CD4-positive, alpha-beta T cell treated with Interleukin-2 at 100 ng/mL for 4 hours (primary cell): Measurements from ENCODE around the gene ATP1A4.

ENCODE experiments used
- DNase-seq: peaks from one replicate; pipeline ENCODE4 v3.0.0-alpha.2; 2020; ENCODE audit warnings: low spot score

The ATP1A4 gene

DNA sequence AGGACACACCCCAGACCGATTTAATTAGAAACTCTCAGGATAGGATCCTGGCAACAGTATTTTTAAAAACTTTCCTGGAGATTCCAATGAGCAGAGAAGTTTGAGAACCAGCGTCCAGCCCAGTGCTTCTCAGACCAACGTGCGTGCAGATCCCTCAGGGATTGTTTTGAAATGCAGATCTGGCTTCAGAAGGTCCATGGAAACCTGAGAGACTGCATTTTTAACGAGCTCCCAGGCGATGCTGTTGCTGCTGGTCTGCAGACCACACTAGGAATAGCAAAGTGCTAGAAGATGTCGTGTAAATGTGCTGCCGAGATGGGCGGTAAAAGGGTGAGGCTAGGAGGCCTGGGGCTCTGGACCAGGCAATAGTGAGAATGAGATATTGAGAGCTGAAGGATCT lies 20.6 kb downstream of the ATP1A4 start:
- no peak for DNase-seq

GRCh38 chr1:160177231-160177630 lies 25.8 kb downstream of the ATP1A4 start:
- DNase-seq = no peak

GRCh38 chr1:160177667-160178066 lies 26.3 kb downstream of the ATP1A4 start:
- no peak for DNase-seq

DNA sequence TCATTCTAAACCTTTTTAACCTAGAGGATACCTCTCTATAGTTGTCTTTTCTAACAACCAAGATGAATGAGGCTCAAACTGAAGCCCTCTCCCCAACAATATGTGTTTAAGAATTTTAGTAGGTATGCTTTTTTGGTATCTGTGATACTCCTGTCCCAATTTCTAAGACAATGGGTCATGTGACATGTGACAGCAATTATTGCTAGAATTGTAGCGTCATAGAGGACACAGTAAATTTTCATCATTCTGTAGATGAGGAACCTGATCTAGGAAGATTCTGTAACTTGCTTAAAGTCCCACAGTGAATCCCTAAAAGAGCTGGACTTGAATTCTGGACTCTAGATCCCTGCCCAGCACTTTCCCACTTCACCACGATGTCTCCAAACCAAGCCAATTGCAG lies 27.3 kb downstream of the ATP1A4 start:
- no peak for DNase-seq

GRCh38 chr1:160179336-160179735 lies 27.9 kb downstream of the ATP1A4 start:
- DNase-seq = no peak

DNA sequence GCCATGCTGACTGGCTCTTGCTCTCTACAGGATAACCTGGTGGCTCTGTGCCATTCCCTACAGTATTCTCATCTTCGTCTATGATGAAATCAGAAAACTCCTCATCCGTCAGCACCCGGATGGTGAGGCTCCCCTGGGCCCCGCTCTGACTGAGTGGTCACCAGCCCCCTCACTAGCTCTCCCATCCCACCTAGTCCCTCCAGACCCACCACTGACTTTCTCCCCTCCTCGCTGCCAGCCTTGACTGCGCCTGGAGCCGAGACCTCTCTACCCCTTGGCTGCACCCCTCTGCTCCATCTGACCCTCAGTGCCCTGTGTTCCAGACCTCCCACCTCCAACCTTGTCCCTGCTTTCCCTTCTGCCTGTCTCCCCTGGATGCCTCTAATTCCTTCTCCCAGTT lies 34.8 kb downstream of the ATP1A4 start:
- no peak for DNase-seq

DNA sequence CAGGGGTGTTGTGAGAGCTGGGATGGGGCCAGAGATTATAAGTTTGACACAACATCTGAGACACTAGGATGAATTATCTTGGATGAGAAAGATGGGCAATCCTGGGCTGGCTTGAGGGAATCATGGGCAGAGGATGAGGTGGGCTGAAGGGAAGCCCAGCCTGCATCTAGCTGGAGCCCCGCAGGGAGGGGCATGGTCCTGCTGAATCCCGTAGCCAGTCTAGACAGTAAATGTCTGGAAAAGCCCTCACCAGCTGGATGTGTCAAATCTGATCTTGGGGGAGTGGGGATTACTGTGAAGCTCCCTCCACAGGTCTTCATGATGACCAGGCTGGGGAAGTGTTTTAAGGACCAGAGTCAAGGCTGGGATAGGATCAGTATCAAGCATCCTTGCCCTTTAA lies 35.3 kb downstream of the ATP1A4 start:
- no peak for DNase-seq

GRCh38 chr1:160187407-160187806 lies 36.0 kb downstream of the ATP1A4 start:
- no peak for DNase-seq

DNA sequence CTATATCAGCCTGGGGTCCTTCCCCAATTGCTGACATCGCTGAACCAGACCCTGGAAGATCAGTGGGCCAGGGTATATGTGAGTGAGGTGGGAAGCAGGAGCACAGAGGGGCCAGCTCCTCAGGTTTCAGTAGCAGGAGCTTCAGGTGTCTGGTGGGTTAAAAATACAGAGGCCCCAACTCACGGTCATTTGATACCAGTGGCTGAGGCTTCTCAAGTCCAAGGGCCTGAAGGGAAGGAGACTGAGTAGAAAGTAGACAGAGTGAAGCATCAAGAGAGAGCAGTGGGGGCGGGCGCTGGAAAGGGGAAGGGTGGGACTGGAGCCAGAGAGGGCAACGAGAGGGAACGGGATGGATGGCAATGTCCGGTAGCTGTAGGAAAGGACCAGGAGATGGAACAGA lies 36.9 kb downstream of the ATP1A4 start:
- DNase-seq = no peak

GRCh38 chr1:160189649-160190625 lies 38.5 kb downstream of the ATP1A4 start, which contains the start of gene CASQ1:
CASQ1 (plus strand) TSS chr1:160190575; CDS start chr1:160190752, 177 bp downstream.
- DNase-seq = no peak

DNA sequence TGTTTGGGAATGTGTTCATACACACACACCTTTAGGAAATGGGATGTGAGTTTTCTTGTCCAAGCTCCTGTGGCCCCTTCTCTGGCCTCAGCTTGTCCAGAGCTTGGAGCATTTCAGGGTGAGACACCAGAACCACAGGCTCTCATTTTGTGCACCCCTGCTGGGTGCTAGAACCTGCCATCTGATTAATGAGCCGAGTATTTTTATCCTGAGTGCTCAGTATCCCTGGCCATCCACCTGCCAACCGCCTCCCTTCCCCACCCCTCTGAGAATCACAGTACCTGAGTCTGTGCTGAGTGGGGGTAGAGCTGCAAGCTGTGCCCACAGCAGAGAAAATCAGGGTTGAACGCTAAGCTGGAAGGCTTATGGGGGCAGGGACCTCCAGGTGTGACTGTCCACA lies 40.4 kb downstream of the ATP1A4 start:
- DNase-seq = no peak

DNA sequence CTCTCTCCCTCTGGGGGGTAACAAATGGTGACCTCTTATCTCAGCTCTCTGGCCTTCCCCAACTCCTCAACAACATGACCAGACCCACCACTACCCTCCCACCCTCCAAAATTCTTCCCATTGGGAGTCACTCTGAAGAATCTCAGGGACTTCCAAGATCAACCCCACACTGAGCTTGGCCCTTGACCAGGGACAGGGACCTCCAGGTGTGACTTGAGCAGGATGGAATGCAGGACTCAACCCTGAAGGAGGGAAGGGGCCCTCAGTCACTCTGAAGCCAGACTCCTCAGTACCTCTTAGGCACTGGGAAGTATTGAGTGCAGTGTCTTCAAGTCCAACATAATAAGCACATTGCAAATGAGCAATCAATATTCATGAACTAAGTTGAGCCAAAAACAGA lies 40.8 kb downstream of the ATP1A4 start:
- no peak for DNase-seq

GRCh38 chr1:160193091-160193819 lies 41.9 kb downstream of the ATP1A4 start:
- peak; percentile 79 for DNase-seq

DNA sequence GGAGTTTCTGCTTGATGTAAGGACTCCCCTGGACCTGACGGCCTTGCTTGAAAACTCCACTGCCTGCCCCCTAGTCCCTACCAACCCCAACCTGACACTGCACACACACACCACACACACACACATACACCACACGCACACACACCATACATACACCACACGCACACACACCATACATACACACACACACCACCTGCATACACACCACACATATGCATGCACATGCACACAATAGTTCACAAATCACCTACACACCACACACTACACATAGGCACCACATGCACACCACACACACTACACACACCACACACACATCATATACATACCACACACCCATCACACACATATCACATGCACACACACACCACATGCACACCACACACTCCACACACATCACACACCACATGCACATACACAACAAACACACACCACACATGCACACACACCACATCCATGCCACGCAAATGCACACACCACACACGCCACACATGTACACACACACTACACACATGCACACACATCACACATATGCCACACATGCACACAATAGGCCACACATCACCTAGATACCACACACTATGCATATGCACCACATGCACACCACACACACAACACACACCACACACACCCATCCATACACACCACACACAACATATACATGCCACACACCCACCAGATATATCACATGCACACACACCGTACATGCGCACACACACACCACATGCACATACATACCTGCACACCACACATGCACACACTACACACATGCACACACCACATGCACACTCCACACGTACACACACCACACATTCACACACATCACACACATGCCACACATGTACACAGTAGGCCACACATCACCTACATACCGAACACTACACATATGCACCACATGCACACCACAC lies 42.7 kb downstream of the ATP1A4 start:
- DNase-seq = no peak

GRCh38 chr1:160194737-160195059 lies 43.3 kb downstream of the ATP1A4 start:
- DNase-seq = no peak

- DNase-seq = no peak
Observed at GRCh38 chr1:160196143-160196542, 44.7 kb downstream of the ATP1A4 start.

GRCh38 chr1:160197231-160197630 lies 45.8 kb downstream of the ATP1A4 start:
- no peak for DNase-seq

DNA sequence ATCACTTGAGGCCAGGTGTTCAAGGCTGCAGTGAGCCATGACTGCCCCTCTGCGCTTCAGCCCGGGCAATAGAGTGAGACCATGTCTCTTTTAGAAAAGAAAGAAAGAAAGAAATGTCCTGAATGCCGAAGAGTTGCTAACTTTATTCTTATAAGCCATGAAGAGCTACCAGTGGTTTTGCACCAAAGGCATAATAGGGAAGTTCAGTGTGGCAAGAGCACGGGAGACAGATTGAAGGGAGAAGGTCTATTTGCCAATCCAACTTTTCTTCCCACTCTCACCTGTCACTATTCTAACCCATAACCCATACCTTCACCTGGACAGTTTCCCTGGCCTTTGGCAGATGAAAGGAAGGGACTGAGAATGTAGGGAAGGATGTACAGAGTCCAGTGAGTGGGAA lies 49.4 kb downstream of the ATP1A4 start:
- no peak for DNase-seq

GRCh38 chr1:160204526-160205241 lies 53.3 kb downstream of the ATP1A4 start:
- DNase-seq = peak; percentile 23

GRCh38 chr1:160205242-160206035 lies 54.0 kb downstream of the ATP1A4 start, which contains the start of gene PEA15:
PEA15 (plus strand) TSS chr1:160205384; CDS start chr1:160211545, 6,161 bp downstream.
- DNase-seq = peak; percentile 66

DNA sequence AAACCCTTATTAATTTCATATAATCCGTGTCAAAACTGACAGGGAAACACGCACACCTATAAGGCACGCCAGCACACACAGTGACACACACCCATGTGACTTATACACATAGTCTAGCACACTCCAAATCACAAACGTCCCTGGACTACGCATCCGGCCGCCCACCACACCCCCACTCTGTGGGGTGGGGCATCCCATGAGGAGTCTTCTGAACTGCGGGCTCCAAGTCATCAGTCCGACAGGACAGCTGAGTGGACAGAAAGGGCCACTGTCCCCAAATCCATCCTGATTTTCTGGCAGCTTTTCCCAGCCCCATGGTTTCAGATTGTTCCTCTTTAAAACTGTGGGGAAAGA lies 54.6 kb downstream of the ATP1A4 start:
- peak; percentile 64 for DNase-seq
